ENCODE results near the gene GDF7.
"Not testable (repeated sequence)": the region's sequence is repeated elsewhere in the genome, so short reads cannot be mapped to it uniquely, and the experiment has no call there.

The GDF7 gene

DNA sequence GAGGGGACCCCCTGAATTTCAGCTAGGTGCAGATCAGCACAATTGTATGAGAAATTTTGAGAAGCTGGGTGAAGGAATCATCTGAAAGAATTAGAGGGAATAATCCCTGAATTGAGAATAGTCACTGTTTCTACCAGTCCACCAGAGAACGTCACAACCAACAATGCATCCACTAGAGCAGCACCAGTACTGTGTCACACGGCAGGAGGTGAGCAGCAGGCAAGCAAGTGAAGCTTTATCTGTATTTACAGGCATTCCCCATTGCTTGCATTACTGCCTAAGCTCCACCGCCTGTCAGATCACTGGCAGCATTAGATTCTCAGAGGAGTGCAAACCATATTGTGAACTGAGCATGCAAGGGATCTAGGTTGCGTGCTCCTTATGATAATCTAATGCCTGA is 40.7 kb downstream of the GDF7 start:
- no peak for DNase-seq

GRCh38 chr2:20711641-20712040 is 44.7 kb downstream of the GDF7 start:
- not testable (repeated sequence) for DNase-seq

- DNase-seq: not testable (repeated sequence)
Observed at GRCh38 chr2:20713585-20713984, 46.6 kb downstream of the GDF7 start.

- DNase-seq: not testable (repeated sequence)
Observed at GRCh38 chr2:20714412-20714811, 47.5 kb downstream of the GDF7 start.

GRCh38 chr2:20716164-20716563 is 49.2 kb downstream of the GDF7 start:
- not testable (repeated sequence) for DNase-seq

DNA sequence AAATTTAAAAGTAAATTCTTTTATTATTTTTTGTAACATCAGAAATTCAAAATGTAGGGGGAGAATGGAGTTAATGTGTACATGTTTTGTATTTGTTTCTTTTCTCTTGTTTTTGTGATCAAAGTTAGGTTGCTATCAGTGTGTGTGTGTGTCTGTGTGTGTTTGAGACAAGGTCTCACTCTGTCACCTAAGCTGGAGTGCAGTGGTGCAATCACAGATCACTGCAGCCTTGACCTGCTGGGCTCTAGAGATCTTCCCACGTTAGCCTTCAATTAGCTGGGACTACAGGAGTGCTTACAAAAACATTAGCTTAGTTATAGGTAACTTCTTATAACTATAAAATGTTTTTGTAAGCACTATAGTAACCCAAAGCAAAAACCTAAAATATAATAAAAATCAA is 50.7 kb downstream of the GDF7 start:
- DNase-seq: no peak

DNA sequence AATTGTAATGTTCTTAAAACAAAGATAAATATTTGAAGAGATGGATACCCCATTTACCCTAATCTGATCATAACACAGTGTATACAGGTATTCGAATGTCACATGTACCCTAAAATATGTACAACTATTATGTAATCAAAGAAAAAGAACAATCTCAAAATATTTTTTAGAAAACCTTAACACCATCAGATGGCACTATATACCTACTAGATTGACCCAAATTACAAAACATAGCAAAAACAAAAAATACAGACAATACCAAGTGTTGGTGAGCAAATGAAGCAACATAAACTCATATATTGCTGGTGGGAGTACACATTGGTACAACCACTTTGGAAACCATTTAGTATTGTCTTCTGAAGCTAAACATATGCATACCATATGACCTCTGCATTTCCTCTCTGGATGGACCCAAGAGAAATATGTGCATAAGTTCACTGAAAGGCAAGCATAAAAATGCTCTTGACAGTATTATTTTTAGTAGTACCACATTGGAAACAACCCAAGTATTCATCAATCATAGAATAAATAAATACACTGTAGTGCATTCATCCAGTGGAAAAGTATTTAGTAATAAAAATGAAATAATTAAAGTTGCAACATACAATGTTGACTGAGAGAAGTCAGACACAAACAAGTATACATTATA is 55.8 kb downstream of the GDF7 start:
- DNase-seq: no peak

DNA sequence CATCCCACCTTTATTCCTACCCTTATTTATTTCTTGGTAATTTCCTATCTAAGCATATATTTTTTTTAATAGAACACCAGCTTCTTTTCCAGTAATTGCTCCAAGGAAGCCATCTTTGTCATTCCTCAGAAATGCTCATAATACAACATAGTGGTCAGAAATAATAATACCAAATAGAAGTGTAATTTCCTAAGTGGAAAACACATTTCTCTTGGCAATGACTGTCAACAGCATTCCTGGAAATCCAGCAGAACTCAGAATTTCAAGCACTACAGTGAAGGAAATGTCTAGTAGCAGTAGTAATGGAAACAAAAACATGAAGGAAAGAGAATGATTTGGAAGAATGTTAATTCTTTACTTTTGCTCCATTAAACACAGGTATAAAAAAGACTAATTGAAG is 56.6 kb downstream of the GDF7 start:
- DNase-seq: no peak

GRCh38 chr2:20724500-20725053 is 57.6 kb downstream of the GDF7 start:
- DNase-seq: no peak

DNA sequence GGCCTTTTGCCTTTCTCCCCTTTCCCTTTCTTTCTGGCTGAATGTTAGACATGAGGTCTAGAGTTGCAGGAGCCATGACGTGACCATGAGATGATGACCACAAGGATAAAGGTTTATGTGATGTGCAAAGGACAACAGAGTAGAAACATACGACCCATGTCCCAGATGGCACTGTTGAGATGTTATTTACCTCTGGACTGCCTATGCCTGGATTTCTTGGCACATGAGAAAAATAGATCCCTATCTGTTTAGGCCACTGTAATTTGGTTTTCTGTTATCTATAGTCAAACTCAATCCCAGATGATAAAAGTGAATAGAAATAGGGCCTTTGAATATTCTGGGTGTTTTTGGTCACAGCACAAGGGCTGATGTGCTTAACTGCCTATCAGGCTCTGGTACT is 58.8 kb downstream of the GDF7 start:
- no peak for DNase-seq

- DNase-seq: no peak
Observed at GRCh38 chr2:20726913-20727312, 60.0 kb downstream of the GDF7 start.

- DNase-seq: no peak
Observed at GRCh38 chr2:20728114-20728758, 61.3 kb downstream of the GDF7 start.
